Measurements from ENCODE around the gene FBL. TPM values are rescaled to one million over a fixed set of nuclear protein-coding genes. Genes with fewer than 3 reads are reported as not detected.
A peak's percentile ranks its signal among the peaks of the same experiment; 100 is the strongest.

Gene FBL
- total RNA-seq, 4 donors from 2014 or later: 167 to 224 (median 174) TPM

- no peak for TF ChIP-seq POLR2A (IDR thresholded peaks at IDR 0.05)
- no peak for TF ChIP-seq CTCF (IDR thresholded peaks at IDR 0.05)
- intact Hi-C loops (cut with DNase I; ENCODE audit: low total_unique reads): loop anchor here (5.0 kb wide), 1 partner anchor 53 kb away; no protein-coding TSS in a partner anchor
Measured at GRCh38 chr19:39845584-39845932, 621 bp downstream of the FBL start.

GRCh38 chr19:39845172-39845571 lies 1.0 kb downstream of the FBL start:
- TF ChIP-seq POLR2A (IDR thresholded peaks at IDR 0.05): no peak
- no peak for TF ChIP-seq CTCF (IDR thresholded peaks at IDR 0.05)
- peak overlapping the region; percentile 80 for H3K4me3 ChIP-seq (ENCODE audit: low read depth, poor library complexity, severe bottlenecking)
- intact Hi-C loops (cut with DNase I; ENCODE audit: low total_unique reads): loop anchor here (5.0 kb wide), 1 partner anchor 53 kb away; no protein-coding TSS in a partner anchor
- no peak for DNase-seq (ENCODE audit: low spot score in 2 of 2)
- WGBS, 2 donors: 25 to 28% methylated on average over 5 of the region's 5 CpGs

More at GRCh38 chr19:39845584-39845932, 621 bp downstream of the FBL start:
- peak overlapping the region; percentile 80 for H3K4me3 ChIP-seq (ENCODE audit: low read depth, poor library complexity, severe bottlenecking)
- no peak for DNase-seq (ENCODE audit: low spot score in 2 of 2)
- 2 to 3% methylated on average over 17 of the region's 17 CpGs for WGBS, 2 donors

- DNase-seq (ENCODE audit: low spot score in 2 of 2): no peak
- WGBS, 2 donors: 50% methylated on average over 4 of the region's 4 CpGs
- intact Hi-C loops (cut with DNase I; ENCODE audit: low total_unique reads): no loop called here
- H3K4me3 ChIP-seq (ENCODE audit: low read depth, poor library complexity, severe bottlenecking): no peak overlapping the region
- no peak for TF ChIP-seq POLR2A (IDR thresholded peaks at IDR 0.05)
- no peak for TF ChIP-seq CTCF (IDR thresholded peaks at IDR 0.05)
Measured at GRCh38 chr19:39843919-39844793, 2.0 kb downstream of the FBL start.

GRCh38 chr19:39842693-39843435 lies 3.3 kb downstream of the FBL start:
- DNase-seq (ENCODE audit: low spot score in 2 of 2): no peak
- TF ChIP-seq CTCF (IDR thresholded peaks at IDR 0.05) (no peak), POLR2A (IDR thresholded peaks at IDR 0.05) (no peak)
- H3K4me3 ChIP-seq (ENCODE audit: low read depth, poor library complexity, severe bottlenecking): no peak overlapping the region
- 72 to 82% methylated on average over 7 of the region's 7 CpGs for WGBS, 2 donors
- intact Hi-C loops (cut with DNase I; ENCODE audit: low total_unique reads): no loop called here

- TF ChIP-seq POLR2A (IDR thresholded peaks at IDR 0.05) (no peak), CTCF (IDR thresholded peaks at IDR 0.05) (no peak)
- no peak overlapping the region for H3K4me3 ChIP-seq (ENCODE audit: low read depth, poor library complexity, severe bottlenecking)
- WGBS, 2 donors: 92 to 99% methylated on average over 4 of the region's 4 CpGs
- intact Hi-C loops (cut with DNase I; ENCODE audit: low total_unique reads): no loop called here
- DNase-seq (ENCODE audit: low spot score in 2 of 2): no peak
Measured at GRCh38 chr19:39841041-39841440, 5.1 kb downstream of the FBL start.
